Left ventricle myocardium superior (tissue), 1 donor: ENCODE data around the gene GRIN2A. TPM values are rescaled to one million over a fixed set of nuclear protein-coding genes. Genes with fewer than 3 reads are reported as not detected.

Experiments used
- ATAC-seq: fragments of 200-7000 bp; cut with Tn5 transposase; one replicate; pipeline ENCODE4 v1.9.1; 2020; ENCODE audit warnings: mild to moderate bottlenecking, moderate library complexity
- DNase-seq: peaks from one replicate; pipeline ENCODE4 v3.0.0-alpha.2; 2020
- intact Hi-C: fragments of 100-400 bp; cut with micrococcal nuclease; formaldehyde crosslinking; loops from one replicate; pipeline ENCODE4 v1.11.0; 2022
- total RNA-seq: library from RNA; stranded (reverse); fragmentation: NEBNext Ultra II Directional; extraction: Animal tissue kit (Norgen Biotek cat#: 25700); gene quantifications from one replicate; pipeline ENCODE4 v1.2.1, GENCODE V29; 2021
- donor health status: DM: no; HTN: yes; CAD: no; lungs with severe emphysema.

Gene GRIN2A
- total RNA-seq, 1 donor from 2014 or later = 3.6 TPM

DNA sequence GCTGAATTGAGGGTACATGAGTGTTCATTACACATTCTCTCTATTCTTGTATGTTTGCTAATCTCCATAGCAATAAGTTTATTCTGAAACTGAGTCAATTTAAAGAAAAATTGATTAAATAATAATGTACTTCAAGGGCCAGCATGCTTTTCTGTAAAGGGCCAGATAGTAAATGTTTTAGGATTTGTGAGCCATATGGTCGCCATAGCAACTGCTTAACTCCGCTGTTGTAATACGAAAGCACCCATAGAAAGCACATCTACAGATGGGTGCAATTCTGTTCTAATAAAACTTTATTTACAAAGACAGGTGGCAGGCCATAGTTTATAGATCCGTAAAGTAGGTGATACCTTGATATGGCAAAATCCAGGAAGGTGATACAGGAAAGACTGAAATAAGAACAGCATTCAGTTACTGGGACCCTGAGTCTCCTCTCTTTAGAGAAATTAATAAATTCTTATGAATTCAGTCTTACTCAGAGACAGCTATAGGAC, 36.6 kb downstream of the GRIN2A start:
- ATAC-seq = no peak
- intact Hi-C loops = no loop called here
- no peak for DNase-seq

DNA sequence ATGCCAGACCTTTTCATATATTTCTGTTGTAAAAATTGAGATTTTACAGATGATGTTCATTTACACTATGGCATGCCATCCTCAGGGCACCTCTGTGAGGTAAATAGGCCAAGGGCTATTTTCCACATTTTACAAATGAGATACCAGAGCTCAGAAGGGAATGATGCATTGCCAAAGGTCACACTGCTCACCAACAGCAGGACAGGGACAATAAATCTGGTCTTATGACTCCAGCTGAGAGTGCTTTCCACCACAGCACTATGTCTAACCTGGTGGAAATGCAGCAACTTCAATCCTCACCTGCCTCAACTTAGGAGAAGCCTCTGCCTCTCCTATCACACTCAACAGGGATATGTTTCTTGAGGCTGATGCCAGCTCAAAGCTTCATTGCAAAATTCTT, 40.6 kb downstream of the GRIN2A start:
- intact Hi-C loops = no loop called here
- ATAC-seq (no peak), DNase-seq (no peak)

DNA sequence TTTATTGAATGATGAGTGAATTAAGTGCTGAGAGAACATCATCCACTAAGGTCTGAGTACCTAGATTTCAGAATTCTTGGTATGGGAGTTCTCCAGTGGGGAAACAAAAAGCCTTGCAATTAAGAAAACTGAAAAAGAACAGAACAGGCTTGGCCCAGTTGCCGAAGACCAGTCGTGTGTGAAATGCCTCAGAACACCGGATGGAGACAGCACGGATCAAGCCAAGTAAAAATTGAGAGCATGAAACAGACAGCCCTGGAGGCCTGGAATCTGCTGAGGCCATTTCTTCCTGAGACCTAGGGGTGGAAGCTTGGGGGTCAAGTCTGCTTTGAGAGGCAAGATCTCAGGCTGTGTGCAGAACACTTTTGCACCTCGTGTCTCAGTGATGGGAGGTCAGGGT, 43.3 kb downstream of the GRIN2A start:
- no peak for DNase-seq
- no peak for ATAC-seq
- intact Hi-C loops = no loop called here

DNA sequence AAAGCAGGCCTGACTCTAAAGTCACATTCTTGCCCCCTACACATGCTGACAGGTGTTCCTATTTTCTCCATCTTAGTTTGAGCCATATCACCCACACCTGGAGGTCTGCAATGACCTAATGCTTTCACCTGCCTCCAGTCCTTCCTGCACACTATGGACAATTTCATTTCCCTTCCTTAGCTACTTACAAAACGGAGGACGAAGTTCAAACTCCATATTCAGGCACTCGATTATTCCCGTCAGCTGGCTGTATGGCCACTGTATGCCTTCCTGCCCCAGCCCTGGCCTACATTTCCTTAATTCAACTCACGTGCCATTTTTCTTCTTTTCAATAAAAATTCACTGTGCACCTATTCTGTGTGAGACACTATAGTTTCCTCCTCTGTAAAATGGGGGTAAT, 44.9 kb downstream of the GRIN2A start:
- intact Hi-C loops = no loop called here
- DNase-seq (no peak), ATAC-seq (no peak)

DNA sequence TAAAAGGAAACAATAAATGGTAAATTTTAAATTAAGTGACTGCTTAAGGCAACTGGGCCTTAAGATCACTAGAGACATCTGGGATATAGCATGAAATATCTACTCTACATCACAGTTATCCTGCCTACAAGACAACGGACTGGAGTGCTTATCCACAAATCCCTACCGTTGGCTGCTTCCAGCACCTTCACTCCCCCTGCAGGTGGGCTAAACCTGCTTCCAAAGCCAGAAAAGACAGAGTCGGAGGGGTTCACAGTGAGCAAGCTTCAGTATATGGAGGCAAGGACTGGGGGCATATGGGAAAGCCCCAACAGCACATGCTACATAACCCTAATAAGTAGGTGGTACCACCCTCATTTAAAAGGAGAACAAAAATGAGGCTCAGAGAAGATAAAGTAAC, 45.3 kb downstream of the GRIN2A start:
- intact Hi-C loops = no loop called here
- no peak for ATAC-seq
- DNase-seq = no peak

DNA sequence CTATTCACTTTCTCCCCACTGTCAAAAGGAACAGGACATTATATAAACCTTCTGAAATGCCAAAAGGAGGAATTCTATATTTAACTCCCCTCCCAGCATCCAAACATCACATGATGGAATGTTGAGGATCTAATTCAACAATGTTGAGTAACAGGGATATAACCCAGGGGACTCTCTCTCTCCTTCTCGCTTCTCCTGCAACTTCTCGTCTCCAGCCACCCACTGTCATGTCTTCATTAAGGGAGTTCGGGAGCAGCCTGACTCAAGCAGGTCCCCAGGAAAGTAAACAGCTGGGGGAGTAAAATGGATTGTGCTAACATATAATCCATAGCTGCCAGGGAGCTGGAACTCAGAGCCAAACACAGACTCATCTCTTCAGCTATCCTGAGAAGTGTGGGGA, 51.7 kb downstream of the GRIN2A start:
- intact Hi-C loops = no loop called here
- no peak for DNase-seq
- ATAC-seq = peak; percentile 23

DNA sequence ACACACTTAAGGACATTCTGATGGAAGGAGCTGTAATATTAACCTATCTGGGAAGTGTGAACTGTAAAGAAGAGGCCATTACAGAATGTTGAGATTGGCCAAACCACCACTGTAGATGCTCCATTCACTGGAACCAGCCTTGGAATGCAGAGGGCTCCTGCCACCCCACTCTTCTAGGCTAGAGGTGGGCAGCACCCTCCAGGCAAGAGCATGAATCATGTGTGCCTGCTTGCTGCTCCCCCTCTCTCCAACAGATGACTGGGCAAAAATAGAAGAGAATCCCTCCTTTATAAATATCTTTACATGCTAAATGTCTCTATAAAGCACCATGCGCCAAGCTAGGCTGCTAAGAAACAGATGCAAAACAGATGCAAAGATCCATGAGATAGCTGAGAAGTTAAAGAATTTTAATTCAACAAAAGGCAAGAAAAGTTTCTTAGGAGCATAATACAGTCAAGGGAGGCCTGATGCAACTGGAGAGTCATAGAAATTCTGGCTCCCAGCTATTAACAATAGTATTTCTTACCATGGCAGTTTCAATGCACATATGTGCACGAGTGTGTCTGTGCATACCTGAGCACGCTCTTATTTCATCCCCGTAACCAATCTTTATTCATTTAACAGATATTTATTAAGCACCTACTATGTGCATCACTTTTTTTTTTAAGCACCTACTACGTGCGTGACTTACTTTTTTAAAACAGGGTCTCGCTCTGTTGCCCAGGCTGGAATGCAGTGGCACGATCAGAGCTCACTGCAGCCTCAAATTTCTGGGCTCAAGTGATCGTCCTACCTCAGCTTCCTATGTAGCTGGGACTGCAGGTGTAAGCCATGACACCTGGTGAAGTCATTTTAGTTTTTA, 53.6 kb downstream of the GRIN2A start:
- intact Hi-C loops = no loop called here
- DNase-seq (no peak), ATAC-seq (no peak)

DNA sequence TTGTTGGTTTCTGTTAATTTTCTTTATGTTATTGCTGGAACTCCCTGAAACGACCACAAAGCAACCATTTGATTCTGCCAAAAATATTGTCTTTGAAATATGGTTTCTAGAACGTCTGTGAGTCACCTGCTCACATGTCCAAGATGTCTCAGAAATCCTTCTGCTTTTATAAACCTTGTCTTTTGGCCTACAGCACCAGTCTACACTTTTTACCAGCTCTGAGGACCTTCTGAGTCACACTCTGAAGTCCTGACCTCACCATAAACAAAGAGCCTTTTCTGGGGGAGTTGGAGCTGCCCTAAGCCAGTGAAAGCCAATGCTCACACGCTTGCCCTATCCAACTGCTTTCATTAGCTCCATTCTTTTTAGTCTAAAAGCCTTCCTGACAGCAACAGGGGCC, 55.5 kb downstream of the GRIN2A start:
- no peak for ATAC-seq
- intact Hi-C loops = no loop called here
- DNase-seq = no peak

DNA sequence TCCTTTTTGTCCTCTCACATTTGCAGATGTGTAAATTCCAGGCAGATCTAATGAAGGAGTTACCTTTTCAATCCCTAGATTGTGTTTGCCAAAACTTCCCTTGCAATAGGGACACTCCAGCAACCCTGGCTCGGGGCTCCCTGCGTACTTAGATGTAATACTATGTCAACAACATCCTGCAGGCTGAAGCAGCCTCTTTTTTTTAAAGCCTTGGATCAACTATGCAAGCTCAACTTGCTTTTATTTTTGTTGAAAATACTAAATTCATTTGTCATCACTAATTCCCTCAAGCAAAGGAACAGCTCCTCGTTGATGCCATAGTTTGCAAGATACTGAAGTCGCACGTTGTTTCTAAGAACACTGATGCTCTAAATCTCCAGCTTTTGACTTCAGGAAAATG, 59.1 kb downstream of the GRIN2A start:
- DNase-seq (no peak), ATAC-seq (no peak)
- intact Hi-C loops = no loop called here

DNA sequence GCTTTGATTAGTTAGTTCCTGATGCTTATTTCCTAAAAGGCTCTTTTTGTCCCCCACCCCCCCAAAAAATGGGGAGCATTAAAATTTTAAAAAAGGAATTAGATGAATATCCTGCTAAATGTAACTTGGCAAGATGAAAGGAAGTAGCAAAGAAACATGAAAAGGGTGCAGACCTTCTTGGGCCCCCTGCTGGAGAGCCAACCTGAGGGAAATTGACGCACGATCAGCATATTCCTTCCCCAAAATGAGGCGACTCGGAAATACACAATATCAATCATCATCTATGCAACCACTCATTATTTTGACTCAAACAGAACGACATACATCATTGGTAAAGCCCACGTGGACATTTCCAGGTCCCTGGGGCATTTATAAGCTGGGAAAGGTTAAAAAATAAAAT, 59.7 kb downstream of the GRIN2A start:
- ATAC-seq (no peak), DNase-seq (no peak)
- intact Hi-C loops = no loop called here

DNA sequence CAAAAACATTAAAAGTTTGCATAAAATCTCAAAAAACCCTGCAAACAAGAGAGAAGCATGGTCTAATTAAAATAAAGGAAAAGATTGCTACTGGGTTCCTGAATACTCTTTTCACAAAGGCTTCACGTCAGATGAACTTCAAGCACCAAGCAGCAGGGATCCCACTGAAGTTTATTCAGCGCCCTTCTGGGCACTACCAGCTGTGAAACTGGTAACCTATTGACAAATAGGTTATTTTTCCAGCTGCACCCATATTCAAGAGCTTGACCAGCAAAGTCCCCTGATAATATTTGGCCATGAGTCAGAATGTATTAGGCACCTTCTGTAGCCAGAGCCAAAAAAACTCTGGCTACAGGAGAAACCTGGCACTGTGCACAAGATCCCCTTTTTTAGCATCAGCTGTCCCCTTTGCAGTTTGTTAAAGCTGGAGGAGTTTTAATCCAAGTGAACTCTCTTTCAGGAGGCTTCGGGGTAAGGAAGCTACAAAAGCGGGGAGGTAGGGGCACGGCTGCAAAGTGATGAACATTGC, 60.3 kb downstream of the GRIN2A start:
- intact Hi-C loops = no loop called here
- ATAC-seq = no peak

DNA sequence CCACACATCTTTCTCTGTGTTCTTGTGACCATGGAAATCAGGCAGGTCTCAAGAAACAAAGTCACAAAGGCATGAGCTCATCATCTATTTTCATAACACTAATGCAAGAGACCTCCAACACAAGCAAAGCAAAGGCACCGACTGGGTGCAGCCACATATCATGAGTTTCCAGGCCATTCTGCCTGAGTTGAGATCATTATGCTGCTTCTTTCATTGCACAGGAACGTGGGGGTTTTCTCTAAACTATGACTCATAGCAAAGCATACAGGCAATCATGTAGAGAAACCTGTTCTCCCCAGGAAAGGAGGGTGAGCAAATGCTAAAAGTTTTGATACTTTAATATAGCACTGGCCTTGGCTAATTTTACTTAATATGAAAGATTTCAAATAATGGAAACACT, 60.7 kb downstream of the GRIN2A start:
- no peak for DNase-seq
- intact Hi-C loops = no loop called here
- no peak for ATAC-seq

More for the DNA sequence above, 60.3 kb downstream of the GRIN2A start:
- no peak for DNase-seq

DNA sequence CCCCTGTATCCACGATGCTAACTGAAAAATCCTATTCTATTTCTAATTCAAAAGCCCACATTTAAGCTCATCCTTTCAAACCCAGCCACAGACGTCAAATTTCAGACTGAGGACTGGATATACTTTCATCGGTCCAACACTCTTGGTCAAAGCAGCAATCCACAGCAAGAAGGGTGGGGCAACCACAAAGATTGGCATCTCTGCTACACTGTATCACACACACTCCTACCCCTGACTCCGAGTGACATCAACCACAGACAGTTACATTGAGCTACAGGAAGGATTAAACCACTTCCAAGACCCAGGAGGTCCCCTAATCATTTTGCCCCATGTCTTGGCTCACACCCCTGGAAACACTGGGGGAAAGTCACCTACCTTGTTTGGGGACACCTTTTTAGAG, 61.3 kb downstream of the GRIN2A start:
- intact Hi-C loops = no loop called here
- ATAC-seq = no peak
- DNase-seq = no peak

DNA sequence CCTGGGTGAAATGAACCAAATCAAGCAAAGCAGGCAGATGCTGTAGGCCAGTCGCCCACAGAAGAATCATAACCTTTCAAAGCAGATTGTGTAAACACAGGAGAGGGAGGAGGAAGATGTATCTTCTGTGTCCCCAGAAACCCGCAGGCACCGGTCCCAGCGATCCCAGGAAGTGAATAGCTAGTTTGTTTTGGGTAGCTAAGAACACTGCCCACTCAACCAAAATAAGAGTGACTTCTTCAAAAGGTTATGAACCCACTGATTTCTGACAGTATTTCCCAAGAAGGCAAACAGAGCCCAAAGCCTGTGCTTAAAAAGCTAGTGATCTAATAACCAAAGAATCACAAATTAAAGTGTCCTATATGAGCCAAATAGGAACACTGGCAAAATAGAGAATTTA, 67.8 kb downstream of the GRIN2A start:
- intact Hi-C loops = no loop called here
- DNase-seq (no peak), ATAC-seq (no peak)

DNA sequence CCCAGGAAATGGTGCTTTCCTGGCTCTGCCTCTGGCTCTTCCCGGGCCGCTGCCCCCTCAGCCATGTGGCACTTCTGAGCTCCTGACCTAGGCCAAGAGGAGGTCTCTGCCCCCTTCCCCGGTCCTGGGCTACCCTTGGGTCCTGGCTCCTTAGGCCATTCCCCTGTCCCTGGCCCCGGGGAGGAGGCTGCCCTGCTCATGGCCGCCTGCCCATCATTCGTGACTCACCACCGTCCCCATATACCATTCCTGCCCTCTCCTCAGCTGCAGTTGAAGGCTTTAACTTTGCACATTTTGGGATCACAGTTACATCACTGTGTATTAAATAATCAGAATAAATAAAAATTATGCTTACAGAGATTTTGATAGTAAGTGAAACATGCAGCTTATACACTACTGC, 69.0 kb downstream of the GRIN2A start:
- no peak for ATAC-seq
- intact Hi-C loops = no loop called here
- DNase-seq = no peak

DNA sequence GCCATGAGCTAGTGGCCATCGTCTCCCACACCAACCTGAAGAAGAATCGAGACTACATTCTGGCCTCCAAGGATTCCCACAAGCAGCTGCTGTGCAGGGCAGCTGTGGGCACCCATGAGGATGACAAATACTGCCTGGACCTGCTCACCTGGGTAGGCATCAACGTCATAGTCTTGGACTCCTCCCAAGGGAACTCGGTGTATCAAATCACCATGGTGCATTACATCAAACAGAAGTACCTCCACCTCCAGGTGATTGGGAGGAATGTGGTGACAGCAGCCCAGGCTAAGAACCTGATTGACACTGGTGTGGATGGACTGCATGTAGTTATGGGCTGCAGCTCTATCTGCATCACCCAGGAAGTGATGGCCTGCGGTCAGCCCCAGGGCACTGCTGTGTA, 70.2 kb downstream of the GRIN2A start:
- ATAC-seq = no peak
- intact Hi-C loops = no loop called here
- no peak for DNase-seq

DNA sequence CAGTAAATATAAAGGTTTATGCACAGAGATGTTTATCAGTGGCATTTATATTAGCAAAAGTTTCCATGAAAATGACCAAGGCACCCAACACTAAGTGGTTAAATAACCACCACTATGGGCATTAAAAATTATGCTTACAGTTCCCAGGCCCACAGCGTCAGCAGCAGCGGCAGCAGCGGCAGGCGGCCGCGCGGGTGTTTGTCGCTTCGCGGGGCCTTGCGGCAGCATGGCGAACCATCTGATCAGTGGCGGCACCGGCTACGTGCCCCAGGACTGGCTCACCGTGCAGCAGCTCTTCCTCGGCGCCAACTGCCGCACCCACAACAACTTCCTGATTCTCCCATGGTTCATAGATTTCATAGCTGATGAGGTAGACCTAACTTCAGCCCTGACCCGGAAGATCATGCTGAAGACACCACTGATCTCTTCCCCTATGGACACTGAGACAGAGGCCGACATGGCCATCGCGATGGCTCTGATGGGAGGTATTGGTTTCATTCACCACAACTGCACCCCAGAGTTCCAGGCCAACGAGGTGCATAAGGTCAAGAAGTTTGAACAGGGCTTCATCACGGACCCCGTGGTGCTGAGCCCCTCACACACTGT, 71.0 kb downstream of the GRIN2A start:
- no peak for ATAC-seq
- intact Hi-C loops = no loop called here
- no peak for DNase-seq

DNA sequence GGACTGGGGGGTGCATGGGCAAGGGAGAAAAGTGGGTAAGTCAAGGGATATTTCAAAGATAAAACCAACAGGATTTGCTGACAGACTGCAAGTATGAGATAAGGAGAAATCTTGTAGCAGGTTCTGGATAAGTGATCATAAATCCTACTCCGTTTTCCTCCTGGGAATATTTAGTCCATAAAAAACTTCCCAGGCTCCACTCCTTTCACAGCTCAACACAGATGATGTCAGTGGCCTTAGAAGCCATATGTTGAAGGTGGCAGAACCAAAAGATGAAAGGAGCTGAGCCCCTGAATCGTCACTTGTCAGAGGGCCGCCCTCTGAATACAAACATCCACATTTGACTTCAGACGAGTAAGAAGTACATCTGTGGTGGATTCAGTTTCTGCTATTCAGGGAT, 71.7 kb downstream of the GRIN2A start:
- intact Hi-C loops = no loop called here

DNA sequence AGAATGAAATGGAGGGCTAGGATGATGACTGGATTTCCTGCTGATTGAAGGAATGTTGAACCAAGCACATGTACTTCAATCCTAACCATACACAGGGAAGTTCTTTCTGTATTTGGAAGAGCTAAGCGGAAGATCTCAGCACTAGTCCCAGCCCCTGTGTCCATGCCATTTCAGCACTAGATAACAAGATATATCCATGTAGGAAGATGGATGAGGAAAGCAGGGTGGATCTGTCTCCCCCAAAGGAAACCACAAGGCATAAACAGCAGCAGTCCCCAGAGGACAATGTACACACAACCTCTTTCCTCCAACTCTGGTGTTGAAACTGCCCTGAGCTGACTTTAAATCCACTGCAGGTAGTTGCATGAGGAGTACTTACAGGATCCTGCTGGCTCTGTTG, 75.1 kb downstream of the GRIN2A start:
- intact Hi-C loops = no loop called here
- DNase-seq (no peak), ATAC-seq (no peak)

More for the DNA sequence above, 71.7 kb downstream of the GRIN2A start:
- ATAC-seq = no peak
- no peak for DNase-seq

DNA sequence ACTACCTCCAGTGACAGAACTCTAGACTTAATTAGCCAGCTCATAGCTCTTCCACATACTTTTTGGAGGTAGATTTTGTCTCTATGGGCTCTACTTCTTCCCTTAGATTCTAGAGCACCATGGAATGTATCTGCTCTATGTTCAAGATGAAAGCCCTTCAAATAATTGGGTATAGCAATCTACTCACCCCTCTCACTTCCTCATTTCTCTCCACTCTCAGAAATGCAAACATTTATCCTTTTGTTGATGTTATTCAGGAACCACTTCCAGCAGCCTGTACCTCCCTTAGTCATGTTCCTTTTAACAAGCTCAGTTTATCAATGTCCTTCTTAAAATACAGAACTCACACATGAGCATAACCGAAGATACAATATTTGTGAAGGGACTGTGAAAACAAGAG, 78.5 kb downstream of the GRIN2A start:
- ATAC-seq (no peak), DNase-seq (no peak)
- intact Hi-C loops = no loop called here

DNA sequence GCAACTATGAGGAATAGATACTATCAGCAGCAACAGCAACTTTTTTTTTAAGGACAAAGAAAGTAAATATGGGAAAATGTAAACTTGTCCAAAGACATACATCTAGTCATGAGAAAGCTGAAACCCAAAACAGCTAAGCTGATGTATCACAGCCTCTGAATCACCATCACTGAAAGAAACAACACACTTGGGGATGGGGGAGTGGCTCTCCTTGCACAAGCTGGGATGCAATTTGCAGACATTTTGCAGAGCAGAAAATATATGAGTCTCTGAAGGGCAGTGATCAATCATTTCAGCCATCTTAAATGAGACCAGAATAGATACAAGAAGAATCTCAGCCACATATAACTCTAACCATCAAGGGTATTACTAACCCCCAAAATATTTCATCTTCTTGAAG, 79.1 kb downstream of the GRIN2A start:
- DNase-seq (no peak), ATAC-seq (no peak)
- intact Hi-C loops = no loop called here
